T-helper 22 cell (primary cell): ENCODE data around the gene RERE.
"Not testable (repeated sequence)": the region's sequence is repeated elsewhere in the genome, so short reads cannot be mapped to it uniquely, and the experiment has no call there.

Experiments
- DNase-seq: peaks from one replicate; pipeline ENCODE4 v3.0.0-alpha.2; 2020; ENCODE audit warnings: low read depth

The RERE gene

DNA sequence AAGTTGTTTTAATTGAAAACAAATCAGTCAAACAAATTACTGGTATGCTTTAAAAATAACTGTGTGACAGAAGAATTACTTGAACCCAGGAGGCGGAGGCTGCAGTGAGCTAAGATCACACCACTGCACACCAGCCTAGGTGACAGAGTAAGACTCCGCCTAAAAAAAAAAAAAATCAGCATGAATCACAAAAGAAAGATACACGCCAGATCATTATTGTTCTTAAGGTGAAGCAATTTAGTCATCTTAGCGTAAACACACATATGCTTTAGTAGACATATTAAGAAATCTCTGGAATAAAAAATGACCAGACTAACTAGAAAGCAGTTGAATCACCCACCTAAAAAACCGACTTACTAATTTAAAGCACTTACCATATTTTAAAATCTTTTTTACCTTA, 20.2 kb downstream of the RERE start:
- no peak for DNase-seq

GRCh38 chr1:8796812-8797211, 20.6 kb downstream of the RERE start:
- DNase-seq, result no peak

GRCh38 chr1:8794605-8795004, 22.8 kb downstream of the RERE start:
- no peak for DNase-seq

- DNase-seq, result no peak
Observed at GRCh38 chr1:8791819-8792218, 25.6 kb downstream of the RERE start.

- DNase-seq, result no peak
Observed at GRCh38 chr1:8790987-8791386, 26.5 kb downstream of the RERE start.

DNA sequence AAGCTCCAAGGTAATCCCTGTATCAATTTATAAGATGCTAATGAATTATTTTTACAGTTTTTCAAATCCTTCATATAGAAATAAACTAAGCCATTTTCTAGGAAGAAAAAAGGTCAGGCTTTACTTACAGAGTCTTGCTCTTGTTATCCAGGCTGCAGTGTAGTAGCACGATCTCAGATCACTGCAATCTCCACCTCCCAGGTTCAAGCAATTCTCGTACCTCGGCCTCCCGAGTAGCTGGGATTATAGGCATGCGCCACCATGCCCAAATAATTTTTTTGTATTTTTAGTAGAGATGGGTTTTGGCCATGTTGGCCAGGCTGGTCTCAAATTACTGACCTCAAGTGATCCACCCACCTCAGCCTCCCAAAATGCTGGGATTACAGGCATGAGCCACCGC, 27.0 kb downstream of the RERE start:
- DNase-seq, result no peak

GRCh38 chr1:8789314-8790214, 27.9 kb downstream of the RERE start:
- DNase-seq, result no peak

DNA sequence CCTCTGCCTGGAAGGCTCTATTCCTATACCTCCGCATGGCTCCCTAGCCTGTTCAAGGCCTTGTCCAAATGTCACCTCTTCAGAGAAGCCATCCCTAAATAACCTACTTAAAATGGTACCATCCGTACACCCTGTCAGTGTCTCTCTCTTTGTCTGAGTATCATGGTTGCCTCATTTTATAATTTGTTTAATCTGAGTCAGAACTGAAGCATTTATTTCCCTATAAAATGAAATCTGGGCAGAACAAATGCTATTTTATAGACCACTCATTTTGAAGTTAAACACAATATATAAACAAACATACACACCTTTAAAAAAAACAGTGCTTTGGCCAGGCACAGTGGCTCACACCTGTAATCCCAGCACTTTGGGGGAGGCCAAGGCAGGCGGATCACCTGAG, 30.2 kb downstream of the RERE start:
- DNase-seq, result no peak

DNA sequence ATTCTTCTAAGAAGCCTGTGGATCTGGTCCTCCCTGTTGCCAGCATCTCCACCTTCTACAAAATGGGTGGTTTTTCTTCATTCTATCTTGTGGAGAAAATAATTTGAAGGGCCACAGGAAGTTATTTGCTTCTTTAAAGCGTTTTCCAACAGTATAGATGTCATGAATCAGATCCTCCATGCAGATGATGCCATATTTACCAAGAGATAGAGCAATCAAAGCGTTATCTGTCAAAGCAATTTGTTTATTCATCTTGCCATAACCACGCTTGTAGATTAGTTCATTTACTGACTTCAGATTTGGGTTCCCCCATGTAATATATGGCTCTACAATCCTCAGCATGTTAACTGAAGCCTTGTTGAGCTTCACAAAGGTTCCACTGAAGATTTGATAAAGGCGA, 31.2 kb downstream of the RERE start:
- DNase-seq, result not testable (repeated sequence)

DNA sequence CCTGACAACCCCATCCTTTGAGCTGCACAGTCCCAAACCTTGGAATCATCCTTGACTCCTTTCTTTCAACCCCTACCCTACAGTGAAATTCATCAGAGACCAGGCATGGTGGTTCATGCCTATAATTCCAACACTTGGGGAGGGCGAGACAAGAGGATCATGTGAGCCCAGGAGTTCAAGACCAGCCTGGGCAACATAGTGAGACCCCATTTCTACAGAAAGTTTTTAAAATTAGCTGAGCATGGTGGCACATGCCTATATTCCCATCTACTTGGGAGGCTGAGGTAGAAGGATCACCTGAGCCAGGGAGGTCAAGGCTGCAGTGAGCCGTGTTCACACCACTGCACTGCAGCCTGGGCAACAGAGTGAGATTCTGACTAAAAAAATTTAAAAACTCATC, 34.5 kb downstream of the RERE start:
- DNase-seq, result no peak

DNA sequence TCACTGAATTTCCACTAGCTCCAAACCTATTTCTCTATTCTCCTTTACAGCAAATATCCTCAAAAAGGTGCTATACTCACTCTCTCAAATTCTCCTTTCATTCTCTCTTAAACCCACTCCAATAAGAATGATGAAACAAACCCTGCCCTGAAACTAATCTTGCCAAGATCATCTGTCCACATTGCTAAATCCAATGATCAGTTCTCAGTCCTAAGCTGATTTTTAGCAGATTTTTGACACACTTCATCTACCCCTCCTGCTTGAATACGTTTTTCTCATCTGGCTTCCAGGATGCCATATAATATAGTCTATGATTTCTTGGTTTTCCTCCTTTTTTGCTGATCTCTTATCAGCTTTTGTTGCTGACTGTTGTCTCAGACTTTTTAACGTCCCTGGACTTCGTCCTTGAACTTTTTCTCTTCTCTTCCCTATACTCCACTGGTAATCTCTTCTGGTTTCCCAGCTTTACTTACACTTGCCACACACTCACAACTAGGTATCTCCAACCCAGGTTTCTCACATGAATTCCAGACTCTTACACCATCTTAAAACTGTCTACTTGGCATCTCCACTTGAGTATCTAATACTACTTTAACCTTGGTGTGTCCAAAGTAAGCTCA, 35.3 kb downstream of the RERE start:
- DNase-seq, result no peak

GRCh38 chr1:8780405-8780804, 37.0 kb downstream of the RERE start:
- DNase-seq, result no peak

- no peak for DNase-seq
Observed at GRCh38 chr1:8777867-8778266, 39.6 kb downstream of the RERE start.

- no peak for DNase-seq
Observed at GRCh38 chr1:8776104-8776503, 41.3 kb downstream of the RERE start.

- no peak for DNase-seq
Observed at GRCh38 chr1:8767006-8767405, 50.4 kb downstream of the RERE start.

DNA sequence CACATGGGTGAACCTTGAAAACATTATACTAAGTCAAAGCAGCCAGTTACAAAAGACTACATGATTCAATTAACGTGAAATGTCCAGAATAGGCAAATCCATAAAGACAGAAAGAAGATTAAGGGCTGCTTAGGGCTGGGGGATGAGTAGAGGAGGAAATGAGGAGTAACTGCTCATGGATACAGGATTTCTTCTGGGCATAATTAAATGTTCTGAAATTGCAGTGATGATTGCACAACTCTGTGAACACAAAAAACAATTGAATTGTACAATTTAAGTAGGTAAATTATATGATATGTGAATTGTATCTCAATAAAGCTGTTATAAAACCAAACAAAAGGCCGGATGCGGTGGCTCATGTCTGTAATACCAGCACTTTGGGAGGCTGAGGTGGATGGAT, 52.2 kb downstream of the RERE start:
- DNase-seq, result no peak

DNA sequence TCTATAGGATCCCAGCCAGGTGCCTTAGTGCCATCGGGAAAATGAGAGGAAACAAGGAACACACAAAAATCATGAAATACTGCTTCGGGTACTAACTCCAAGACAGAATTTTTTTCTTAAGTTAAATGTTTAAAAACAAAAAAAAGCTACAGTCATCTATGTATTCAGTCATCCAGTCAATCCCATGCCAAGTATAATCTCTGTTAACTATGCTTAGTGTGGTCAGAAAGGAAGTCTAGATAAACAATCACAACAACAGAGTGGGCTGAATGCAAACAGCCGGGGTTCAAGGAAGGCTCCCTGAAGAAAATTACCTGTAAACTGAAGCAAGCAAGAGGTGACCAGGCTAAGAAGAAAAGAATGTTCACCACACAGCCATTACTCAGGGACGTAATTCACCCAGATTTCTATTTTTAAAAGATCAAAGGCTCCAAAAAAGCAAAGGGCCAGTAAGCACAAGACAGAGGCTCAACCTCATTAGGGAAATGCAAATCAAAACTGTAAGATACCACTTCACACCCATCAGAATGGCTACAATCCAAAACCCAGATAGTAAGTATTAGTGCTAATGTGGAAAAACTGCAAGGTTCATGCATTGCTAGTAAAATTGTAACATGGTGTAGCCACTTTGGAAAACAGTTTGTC, 53.0 kb downstream of the RERE start:
- no peak for DNase-seq

- no peak for DNase-seq
Observed at GRCh38 chr1:8763888-8764287, 53.6 kb downstream of the RERE start.

- no peak for DNase-seq
Observed at GRCh38 chr1:8754993-8755392, 62.4 kb downstream of the RERE start.

DNA sequence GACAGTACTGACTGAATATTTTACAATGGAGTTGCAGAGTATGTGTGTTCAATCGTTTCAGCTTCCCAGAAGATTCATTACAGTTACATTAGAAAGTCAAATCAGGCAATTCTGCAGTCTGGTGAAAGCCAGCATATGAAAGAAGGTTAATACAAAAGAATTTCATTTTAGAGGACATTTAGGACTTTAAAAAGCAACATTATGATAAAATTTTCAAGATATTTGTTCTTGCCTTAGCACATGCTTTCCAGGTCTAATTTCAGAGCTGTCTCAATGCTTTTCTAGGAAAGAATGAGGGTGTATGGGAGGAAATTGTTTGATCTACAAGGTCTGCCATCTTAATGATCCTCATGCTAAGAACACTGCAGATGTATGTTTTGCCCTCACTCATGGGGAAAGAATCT, 63.2 kb downstream of the RERE start:
- DNase-seq, result no peak

- no peak for DNase-seq
Observed at GRCh38 chr1:8753736-8754135, 63.7 kb downstream of the RERE start.

DNA sequence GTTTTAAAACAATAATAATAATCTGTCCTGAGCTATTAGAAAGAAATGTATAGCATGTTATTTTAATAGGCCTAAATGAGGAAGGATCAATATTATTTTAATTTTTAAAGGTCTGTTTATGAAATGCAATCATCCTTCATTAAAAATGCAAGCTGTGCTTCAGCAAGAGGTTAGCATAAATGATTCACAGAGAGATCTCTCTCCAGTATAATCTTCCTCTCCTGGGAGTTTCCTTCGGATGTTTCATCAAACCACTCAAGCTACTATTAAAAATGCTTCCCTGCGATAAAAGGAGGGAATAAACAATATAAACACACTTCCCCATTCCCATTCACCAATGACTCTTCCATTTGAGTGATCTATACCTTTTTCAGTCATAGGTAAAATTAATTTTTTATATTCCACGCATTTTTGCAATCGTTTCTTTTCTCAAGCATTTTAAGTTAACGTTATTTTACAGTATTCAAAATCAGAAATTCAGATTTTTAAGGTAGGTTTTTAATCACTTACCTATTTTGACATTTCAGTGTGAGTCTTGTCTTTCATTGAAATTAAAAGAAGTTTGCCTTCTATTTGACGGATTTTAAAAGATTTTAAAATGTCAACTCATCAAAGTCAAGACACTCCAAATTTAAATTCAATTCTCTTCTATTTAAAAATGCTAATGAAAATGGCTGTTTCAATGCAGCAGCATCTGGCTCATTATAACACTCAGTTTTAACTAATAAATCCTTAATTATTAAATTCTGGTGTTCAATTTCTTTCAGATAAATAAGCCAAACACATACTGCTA, 64.3 kb downstream of the RERE start:
- DNase-seq, result no peak
